KOPT-K1 (cell line): ENCODE measurements around the gene DLG1.

ENCODE experiments used
- H3K27ac ChIP-seq: fragments of 200-600 bp; sonication (generic); 2 replicates; pipeline ENCODE4 v1.5.1; 2016; ENCODE audit warnings: antibody characterized with exemption, mild to moderate bottlenecking, low read depth, low read length; ENCODE audit not compliant: poor library complexity, severe bottlenecking
- H3K36me3 ChIP-seq: fragments of 200-600 bp; sonication (generic); 2 replicates; pipeline ENCODE4 v1.5.1; 2017; ENCODE audit warnings: antibody characterized with exemption, mild to moderate bottlenecking, low read length, moderate library complexity; ENCODE audit not compliant: insufficient read depth
- H3K9me3 ChIP-seq: fragments of 200-600 bp; sonication (generic); 2 replicates; pipeline ENCODE4 v1.5.1; 2017; ENCODE audit warnings: antibody characterized with exemption, low read length, mild to moderate bottlenecking; ENCODE audit not compliant: insufficient read depth, poor library complexity, severe bottlenecking

The DLG1 gene

GRCh38 chr3:196996454-196997265 is 301.8 kb downstream of the DLG1 start:
- H3K36me3 ChIP-seq = no peaks in the 10 kb centered on the region
- no peaks in the 10 kb centered on the region for H3K9me3 ChIP-seq
- peak overlapping the region; percentile 54 for H3K27ac ChIP-seq

GRCh38 chr3:196995646-196996355 is 302.6 kb downstream of the DLG1 start:
- H3K27ac ChIP-seq = peak overlapping the region; percentile 54
- H3K36me3 ChIP-seq = no peaks in the 10 kb centered on the region
- H3K9me3 ChIP-seq = no peaks in the 10 kb centered on the region

- no peaks in the 10 kb centered on the region for H3K9me3 ChIP-seq
- H3K36me3 ChIP-seq = no peaks in the 10 kb centered on the region
- peak overlapping the region; percentile 54 for H3K27ac ChIP-seq
Measured at GRCh38 chr3:196995027-196995426, 303.4 kb downstream of the DLG1 start.

GRCh38 chr3:196994056-196994455 is 304.4 kb downstream of the DLG1 start:
- Histone ChIP-seq H3K36me3 (no peaks in the 10 kb centered on the region), H3K27ac (no peak overlapping the region), H3K9me3 (no peaks in the 10 kb centered on the region)
